ENCODE results near the gene IGSF21.

IGSF21 gene

GRCh38 chr1:18101508-18101907, 6.1 kb upstream of the IGSF21 start:
- no peak for TF ChIP-seq TOX (CRISPR knock-in tag; IDR thresholded peaks at IDR 0.05; ENCODE audit: borderline replicate concordance)
- no peak for TF ChIP-seq CSRNP3 (CRISPR knock-in tag; IDR thresholded peaks at IDR 0.05)
- no peak for TF ChIP-seq ZC3H10 (CRISPR knock-in tag; IDR thresholded peaks at IDR 0.05)
- TF ChIP-seq ISL1 (CRISPR knock-in tag; IDR thresholded peaks at IDR 0.05): no peak
- no peak for TF ChIP-seq PPARA (CRISPR knock-in tag; IDR thresholded peaks at IDR 0.05; ENCODE audit: borderline replicate concordance)
- no peak for TF ChIP-seq ZNF70 (CRISPR knock-in tag; IDR thresholded peaks at IDR 0.05)
- TF ChIP-seq ESRRG (CRISPR knock-in tag; IDR thresholded peaks at IDR 0.05): no peak
- ATAC-seq: no peak

- TF ChIP-seq SNAI2 (CRISPR knock-in tag; IDR thresholded peaks at IDR 0.05) (no peak), GLIS3 (CRISPR knock-in tag; IDR thresholded peaks at IDR 0.05) (no peak), CSDC2 (CRISPR knock-in tag; IDR thresholded peaks at IDR 0.05) (no peak), TCF4 (CRISPR knock-in tag; IDR thresholded peaks at IDR 0.05; ENCODE audit: borderline replicate concordance) (no peak), ISL1 (CRISPR knock-in tag; IDR thresholded peaks at IDR 0.05) (no peak), OSR1 (CRISPR knock-in tag; IDR thresholded peaks at IDR 0.05) (no peak), ZFP3 (CRISPR knock-in tag; IDR thresholded peaks at IDR 0.05) (no peak), CSRNP3 (CRISPR knock-in tag; IDR thresholded peaks at IDR 0.05) (no peak)
These were observed 3.7 kb upstream of the IGSF21 start for GRCh38 chr1:18103788-18104421.

GRCh38 chr1:18104546-18105100, 3.0 kb upstream of the IGSF21 start:
- no peak for ATAC-seq
- TF ChIP-seq ZFP3 (CRISPR knock-in tag; IDR thresholded peaks at IDR 0.05) (no peak), ISL1 (CRISPR knock-in tag; IDR thresholded peaks at IDR 0.05) (no peak), ZFP30 (CRISPR knock-in tag; IDR thresholded peaks at IDR 0.05) (no peak), ZNF70 (CRISPR knock-in tag; IDR thresholded peaks at IDR 0.05) (no peak), ZC3H10 (CRISPR knock-in tag; IDR thresholded peaks at IDR 0.05) (no peak)

More at GRCh38 chr1:18103788-18104421, 3.7 kb upstream of the IGSF21 start:
- ATAC-seq: no peak

GRCh38 chr1:18105196-18105595, 2.4 kb upstream of the IGSF21 start:
- no peak for ATAC-seq
- TF ChIP-seq POU6F1 (CRISPR knock-in tag; IDR thresholded peaks at IDR 0.05; ENCODE audit: borderline replicate concordance, low read depth) (no peak), PPARA (CRISPR knock-in tag; IDR thresholded peaks at IDR 0.05; ENCODE audit: borderline replicate concordance) (no peak), PATZ1 (CRISPR knock-in tag; IDR thresholded peaks at IDR 0.05; ENCODE audit: borderline replicate concordance) (no peak), CSDC2 (CRISPR knock-in tag; IDR thresholded peaks at IDR 0.05) (no peak), ZC3H10 (CRISPR knock-in tag; IDR thresholded peaks at IDR 0.05) (no peak), ZFP30 (CRISPR knock-in tag; IDR thresholded peaks at IDR 0.05) (no peak)

- no peak for ATAC-seq
- no peak for TF ChIP-seq PATZ1 (CRISPR knock-in tag; IDR thresholded peaks at IDR 0.05; ENCODE audit: borderline replicate concordance)
- no peak for TF ChIP-seq ARNTL (CRISPR knock-in tag; IDR thresholded peaks at IDR 0.05; ENCODE audit: borderline replicate concordance, low read depth)
- no peak for TF ChIP-seq TSHZ2 (CRISPR knock-in tag; IDR thresholded peaks at IDR 0.05)
- TF ChIP-seq TCF4 (CRISPR knock-in tag; IDR thresholded peaks at IDR 0.05; ENCODE audit: borderline replicate concordance): no peak
- no peak for TF ChIP-seq CSRNP3 (CRISPR knock-in tag; IDR thresholded peaks at IDR 0.05)
These were observed 880 bp downstream of the IGSF21 start for GRCh38 chr1:18108299-18109057.

Measured in SK-N-SH treated with all-trans-retinoic acid at 6 μM for 48 hours (cell line).